ENCODE results near the gene PIK3AP1. TPM values are rescaled to one million over a fixed set of nuclear protein-coding genes. Genes with fewer than 3 reads are reported as not detected.
"Not testable (repeated sequence)": the region's sequence is repeated elsewhere in the genome, so short reads cannot be mapped to it uniquely, and the experiment has no call there.

The PIK3AP1 gene
- total RNA-seq, 1 donor from 2014 or later, result under 0.01 TPM

DNA sequence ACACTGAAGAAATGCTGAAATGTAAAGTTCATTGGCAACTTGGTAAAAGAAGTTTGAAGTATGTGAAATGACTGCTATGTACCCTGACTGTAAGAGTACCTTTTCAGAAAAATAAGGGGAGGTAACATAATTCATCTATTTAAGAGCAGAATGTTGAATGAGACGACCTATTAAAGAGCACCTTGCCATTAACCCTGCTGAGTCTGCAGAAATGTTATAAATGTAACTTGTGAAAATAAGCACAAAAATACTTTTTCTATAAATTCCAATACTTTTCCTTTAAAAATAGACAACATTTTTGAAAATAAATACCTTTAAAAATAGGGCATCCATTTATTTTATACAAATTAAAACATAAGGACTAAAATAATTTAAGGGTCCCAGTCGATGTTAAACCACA lies 141.2 kb downstream of the PIK3AP1 start:
- DNase-seq (ENCODE audit: low read depth in 2 of 2), result no peak

DNA sequence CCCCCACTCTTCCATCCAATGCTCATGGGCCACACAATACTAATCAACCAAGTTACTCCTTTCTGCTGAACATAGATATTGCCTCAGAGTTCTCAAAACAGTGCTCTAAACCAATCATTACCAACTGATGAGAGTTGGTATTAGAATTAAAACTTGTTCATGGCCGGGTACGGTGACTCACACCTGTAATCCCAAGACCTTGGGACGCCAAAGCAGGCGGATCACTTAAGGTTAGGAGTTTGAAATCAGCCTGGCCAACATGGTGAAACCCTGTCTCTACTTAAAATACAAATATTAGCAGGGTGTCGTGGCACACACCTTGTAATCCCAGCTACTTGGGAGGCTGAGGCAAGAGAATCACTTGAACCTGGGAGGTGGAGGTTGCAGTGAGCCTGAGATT lies 141.7 kb downstream of the PIK3AP1 start:
- DNase-seq (ENCODE audit: low read depth in 2 of 2), result no peak

DNA sequence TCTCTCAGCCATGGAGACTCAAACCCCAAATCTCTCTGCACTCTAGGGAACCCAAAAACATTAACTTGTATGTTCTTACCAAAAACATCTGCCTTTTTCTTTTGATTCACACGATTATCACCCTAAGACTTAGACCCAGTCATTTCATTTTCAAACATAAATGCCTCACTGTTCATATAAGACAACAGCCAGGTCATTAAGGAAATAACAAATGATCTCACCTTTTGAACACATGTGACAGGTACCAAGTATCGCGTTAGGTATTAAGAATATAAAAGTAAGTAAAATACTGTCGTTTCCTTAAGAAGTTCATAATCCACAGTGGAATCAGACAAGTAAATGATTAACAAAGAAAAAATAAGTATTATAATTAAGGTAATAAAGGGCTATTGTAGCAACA lies 142.3 kb downstream of the PIK3AP1 start:
- no peak for DNase-seq (ENCODE audit: low read depth in 2 of 2)

DNA sequence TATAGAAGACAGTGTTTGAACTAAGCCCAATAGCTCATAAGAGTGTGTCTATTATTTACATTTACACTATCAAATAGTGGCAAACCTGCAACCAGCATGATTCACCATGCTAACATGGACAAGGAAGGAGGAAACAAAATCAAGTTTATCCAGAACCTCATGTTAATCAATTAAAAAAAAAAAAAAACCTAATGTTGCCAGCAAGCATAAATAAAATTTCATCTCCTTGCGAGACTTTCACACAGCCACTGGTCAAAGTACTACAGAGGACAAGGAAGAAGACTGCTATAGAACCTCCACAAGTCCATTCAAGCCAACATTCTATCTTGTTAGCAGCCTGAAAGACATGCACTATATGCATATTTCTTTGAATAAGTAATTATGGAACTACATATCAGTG lies 143.2 kb downstream of the PIK3AP1 start:
- DNase-seq (ENCODE audit: low read depth in 2 of 2), result no peak

DNA sequence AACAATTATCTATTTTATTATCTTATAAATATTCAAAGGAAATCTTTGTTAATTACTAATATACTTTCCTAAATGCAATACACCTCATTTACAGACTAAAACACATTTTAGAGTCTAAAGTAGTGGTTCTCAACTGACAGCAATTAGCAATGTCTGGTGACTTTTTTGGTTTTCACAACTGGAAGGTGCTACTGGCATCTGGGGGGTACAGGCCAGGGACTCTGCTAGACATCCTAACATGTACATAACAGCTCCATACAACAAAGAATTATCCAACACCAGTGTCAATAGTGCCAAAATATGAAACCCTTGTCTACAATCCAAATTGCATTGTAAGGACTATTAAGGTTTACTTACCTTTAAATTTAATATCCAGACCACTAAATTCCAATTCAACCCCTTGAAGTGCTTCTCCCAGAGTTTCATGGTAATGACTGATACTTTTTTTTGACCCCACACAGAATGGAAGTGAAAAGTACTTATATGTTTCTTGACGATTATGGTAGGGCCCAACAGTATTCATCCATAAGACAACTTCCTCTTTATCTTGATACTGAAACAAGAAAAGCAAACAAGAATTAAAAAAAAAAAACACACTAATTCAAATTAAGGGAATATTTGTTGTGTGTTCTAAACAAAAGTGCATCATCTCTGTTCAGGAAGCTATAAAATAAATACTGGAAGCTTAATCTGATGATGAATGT lies 143.9 kb downstream of the PIK3AP1 start:
- no peak for DNase-seq (ENCODE audit: low read depth in 2 of 2)

DNA sequence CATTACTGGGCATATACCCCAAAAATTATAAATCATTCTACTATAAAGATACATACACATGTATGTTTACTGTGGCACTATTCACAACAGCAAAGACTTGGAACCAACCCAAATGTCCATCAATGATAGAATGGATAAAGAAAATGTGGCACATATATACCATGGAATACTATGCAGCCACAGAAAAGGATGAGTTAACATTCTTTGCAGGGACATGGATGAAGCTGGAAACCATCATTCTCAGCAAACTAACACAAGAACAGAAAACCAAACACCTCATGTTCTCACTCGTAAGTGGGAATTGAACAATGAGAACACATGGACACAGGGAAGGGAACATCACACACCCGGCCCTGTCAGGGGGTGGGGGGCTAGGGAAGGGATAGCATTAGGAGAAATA lies 145.8 kb downstream of the PIK3AP1 start:
- not testable (repeated sequence) for DNase-seq (ENCODE audit: low read depth in 2 of 2)

DNA sequence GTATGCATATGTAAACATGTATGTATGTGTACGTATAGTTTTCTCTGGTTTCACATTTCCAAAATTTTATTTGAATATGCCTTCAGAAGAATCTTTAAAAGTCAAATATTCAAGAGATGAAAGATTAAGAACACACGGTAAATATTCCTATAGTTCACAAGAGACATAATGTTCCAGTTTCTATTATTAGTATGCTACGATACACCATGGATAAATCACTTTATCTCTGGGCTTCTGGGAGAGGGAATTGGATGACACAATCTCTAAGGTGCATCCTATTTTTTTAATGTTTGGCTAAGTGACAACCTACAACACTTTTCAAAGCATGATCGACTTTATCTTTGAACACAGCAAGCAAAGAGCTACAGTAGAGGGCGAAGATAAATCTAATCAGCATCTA lies 147.3 kb downstream of the PIK3AP1 start:
- DNase-seq (ENCODE audit: low read depth in 2 of 2), result no peak

DNA sequence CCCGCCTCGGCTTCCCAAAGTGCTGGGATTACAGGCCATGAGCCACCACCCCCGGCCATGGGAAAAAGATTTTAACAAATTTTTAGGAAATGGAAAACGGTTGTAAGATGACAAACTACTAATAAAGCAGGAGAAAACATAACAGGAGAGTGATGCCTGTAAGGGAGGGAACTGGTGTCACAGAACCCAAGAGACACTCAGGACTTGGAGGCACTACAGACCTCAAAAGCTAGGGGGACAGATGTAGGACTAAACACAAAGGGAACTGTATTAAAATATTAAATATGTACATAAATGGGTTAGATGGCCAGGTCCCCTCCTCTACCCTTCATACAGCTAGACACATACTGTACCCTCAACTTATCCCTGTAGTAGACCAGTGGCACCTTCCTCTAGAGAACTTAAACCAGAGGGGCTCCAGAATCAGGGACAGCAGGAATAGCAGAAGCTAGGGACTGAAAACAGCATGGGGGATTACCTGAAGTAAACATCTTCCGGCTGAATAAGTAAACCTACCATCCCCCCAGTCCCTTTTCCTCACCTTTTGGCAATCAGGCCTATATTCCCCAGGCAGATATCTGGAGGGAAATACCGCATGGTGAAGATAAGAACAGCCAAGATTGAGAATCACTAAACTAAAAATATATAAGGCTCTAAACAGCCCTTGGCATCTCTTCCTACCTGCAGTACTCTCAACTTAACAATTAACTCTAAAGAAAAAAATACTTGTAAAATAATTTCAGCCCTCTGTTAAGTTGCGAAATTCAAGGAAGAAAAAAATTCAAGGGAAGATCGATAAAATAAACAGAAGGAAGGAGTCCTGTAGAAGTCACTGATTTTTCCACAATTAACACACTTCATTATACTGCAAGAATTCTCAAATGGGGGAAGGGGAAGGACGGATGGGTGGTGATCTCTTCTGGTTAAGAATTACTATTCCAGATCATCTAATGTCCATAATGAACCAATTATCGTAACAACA lies 149.0 kb downstream of the PIK3AP1 start:
- no peak for DNase-seq (ENCODE audit: low read depth in 2 of 2)

DNA sequence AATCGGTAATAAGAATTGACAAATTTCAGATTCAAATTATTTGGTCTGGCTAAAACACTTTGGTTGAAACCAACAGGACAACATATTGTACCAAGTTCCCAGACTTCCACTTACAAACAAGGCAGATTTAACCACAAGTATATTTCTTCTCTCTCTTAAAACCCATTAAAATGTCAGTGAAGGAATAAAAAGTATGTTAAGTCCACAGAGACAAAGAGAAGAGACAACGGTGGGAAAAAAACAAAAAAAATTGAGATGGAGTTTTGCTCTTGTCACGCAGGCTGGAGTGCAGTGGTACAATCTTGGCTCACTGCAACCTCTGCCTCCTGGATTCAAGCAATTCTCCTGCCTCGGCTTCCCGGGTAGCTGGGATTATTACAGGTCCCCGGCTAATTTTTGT lies 149.8 kb downstream of the PIK3AP1 start:
- DNase-seq (ENCODE audit: low read depth in 2 of 2), result no peak

DNA sequence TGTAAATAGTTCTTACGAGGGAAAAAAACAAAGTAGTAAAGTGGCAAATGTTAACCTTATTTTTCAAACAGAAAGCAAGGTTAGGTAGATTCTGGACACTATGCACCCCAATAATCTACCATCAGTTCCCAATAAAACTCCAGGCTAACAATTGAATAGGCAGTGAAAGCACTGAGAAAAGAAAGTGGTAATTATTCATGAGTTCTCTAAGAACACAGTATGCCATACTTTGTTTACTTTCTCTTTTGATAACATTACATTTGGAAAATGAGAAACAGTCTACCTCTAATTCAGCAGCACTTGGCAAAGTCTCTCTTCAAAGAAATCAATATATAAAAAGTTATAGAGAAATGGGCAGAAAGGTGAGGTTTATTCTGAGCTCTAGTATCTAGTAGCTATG lies 151.9 kb downstream of the PIK3AP1 start:
- no peak for DNase-seq (ENCODE audit: low read depth in 2 of 2)

DNA sequence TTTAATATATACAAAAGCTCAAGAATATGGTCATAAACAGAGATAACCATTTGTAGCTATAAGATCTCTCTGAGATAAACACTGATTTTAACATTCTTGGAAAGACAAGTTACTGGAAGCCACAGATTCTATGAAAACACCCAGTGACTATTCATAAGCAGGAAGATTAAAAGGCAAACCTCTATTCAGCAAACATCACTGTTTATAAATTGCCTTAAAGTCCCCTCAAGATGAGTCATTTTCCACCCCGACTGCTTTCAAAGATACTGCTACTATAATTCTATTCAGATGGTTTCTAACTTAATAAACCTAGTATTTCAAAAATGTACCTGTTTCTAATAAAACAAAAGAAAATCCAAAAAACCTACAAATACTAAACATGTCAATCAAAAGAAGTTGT lies 154.5 kb downstream of the PIK3AP1 start:
- peak in 1 of 2 donors; percentile 60 for DNase-seq (ENCODE audit: low read depth in 2 of 2)

DNA sequence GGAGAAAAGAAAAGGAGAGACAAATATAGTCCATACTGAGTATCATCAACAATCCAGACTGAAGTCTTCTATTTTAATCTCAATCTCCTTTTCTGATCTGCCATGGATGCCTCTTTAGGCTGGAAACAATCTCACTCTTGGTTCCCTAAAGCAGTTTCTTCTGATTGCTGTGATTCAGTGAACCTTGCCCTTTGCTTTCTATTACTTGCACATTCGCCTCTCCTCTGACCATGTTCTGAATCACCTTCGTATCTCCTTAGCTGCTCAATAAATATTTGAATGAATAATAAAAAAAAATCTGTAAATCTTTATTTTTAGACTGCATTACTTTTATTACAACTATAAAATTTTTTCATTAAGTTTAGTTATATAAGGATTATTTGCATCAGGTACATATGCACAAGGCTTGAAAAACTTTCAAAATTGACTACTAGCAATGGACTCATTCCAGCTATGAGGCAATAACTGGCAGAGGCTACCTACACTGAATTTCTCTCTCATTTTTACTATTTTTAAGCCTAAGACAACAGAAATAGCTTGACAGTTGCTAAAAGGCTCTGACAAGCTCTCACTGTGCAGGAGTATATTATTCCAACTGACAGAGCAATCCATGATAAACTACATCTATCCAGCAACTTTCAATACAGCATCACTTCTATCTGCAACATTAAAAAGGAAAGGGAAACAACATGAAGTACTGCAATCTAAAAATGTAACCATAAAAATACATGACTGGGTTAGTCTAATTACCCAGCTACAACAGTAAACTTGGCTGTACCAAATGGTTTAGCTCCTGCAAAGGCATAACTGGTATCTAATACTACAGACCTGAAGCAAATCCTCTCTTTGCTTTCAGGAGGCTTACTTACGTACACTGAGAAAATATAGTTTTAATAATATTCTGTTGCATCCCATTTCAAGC lies 159.1 kb downstream of the PIK3AP1 start:
- no peak for DNase-seq (ENCODE audit: low read depth in 2 of 2)

DNA sequence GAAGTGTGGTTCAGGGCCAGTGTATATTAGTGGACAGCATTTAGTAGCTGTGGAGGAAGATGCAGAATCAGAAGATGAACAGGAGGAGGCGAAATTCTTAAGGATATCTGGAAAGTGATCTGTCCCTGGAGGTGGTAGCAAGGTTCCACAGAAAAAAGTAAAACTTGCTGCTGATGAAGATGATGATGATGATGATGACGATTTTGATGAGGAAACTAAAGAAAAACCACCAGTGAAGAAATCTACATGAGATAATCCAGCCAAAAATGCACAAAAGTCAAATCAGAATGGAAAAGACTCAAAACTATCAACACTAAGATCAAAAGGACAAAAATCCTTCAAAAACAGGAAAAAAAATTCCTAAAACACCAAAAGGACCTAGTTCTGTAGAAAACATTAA lies 159.8 kb downstream of the PIK3AP1 start:
- no peak for DNase-seq (ENCODE audit: low read depth in 2 of 2)

DNA sequence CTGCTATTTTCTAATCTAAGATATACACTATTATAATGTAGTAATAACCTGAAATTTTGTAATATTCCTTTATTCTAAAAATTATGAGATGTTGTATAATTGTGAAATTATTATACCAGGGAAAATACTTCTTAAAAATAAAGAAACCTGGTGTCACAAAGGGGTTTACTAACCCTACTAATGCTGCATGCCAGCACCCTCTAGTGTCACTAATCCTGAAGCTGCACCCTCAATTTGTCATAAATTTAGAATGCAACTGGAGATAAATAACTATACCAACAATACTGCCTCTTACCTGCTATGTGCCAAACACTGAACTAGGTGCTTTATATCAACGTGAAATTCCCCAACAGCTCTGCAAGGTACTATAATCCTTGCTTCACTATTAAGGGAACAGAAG lies 164.3 kb downstream of the PIK3AP1 start:
- peak; percentile 6 to 29 for DNase-seq (ENCODE audit: low read depth in 2 of 2)

DNA sequence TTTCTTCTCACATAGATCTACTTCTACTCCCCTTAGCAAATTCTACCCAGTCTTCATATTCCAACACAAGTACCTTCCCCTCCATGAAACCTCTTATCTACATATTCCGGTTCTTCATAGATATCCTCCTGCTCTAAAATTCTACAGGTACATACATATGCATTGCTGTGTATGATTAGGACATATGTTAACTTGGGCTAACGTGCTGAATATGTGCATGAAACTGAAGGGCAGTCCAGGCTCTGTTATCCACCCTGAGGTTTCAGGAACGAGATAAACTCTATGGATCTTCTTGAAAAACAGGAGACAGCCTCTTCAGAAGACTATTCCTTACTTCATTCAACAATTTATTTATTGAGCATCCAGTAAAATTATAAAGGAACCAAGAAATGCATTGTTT lies 165.0 kb downstream of the PIK3AP1 start:
- no peak for DNase-seq (ENCODE audit: low read depth in 2 of 2)

DNA sequence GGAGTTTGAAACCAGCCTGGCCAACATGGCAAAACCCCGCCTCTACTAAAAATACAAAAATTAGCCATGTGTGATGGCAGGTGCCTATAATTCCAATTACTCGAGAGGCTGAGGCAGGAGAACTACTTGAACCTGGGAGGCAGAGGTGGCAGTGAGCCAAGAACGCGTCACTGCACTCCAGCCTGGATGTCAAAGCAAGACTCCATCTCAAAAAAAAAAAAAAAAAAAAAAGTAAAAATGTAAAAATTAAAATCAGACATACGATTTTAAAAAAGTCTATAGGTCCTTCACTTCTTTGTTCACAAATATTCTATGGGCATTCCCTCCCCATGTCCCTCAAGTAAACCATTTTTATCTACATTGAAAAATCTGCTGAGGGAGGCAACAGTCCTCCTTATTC lies 171.7 kb downstream of the PIK3AP1 start:
- no peak for DNase-seq (ENCODE audit: low read depth in 2 of 2)

DNA sequence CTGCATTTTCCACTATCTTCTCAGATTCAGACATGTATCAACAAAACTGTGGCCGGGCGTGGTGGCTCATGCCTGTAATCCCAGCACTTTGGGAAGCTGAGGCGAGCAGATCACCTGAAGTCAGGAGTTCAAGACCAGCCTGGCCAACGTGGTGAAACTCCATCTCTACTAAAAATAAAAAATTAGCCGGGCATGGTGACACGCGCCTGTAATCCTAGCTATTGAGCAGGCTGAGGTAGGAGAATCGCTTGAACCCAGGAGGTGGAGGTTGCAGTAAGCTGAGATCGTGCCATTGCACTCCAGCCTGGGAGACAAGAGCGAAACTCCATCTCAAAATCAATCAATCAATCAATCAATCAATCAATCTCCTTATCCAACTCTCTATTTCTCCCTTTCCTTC lies 174.8 kb downstream of the PIK3AP1 start:
- not testable (repeated sequence) for DNase-seq (ENCODE audit: low read depth in 2 of 2)
